Type B pancreatic cell (in vitro differentiated cells): Measurements from ENCODE around the gene NRIP1. TPM values are rescaled to one million over a fixed set of nuclear protein-coding genes. Genes with fewer than 3 reads are reported as not detected.

Experiments
- DNase-seq: peaks from one replicate; pipeline ENCODE4 v3.0.0; 2021; ENCODE audit warnings: mixed read lengths; ENCODE audit not compliant: unreplicated experiment; ENCODE audit errors: extremely low spot score
- H3K27ac Mint-ChIP-seq: 2 replicates; pipeline ENCODE4 v1.8.0; 2021; ENCODE audit warnings: mild to moderate bottlenecking, mixed read lengths
- H3K27me3 Mint-ChIP-seq: 2 replicates; pipeline ENCODE4 v1.8.0; 2021; ENCODE audit warnings: mixed read lengths
- H3K36me3 Mint-ChIP-seq: 2 replicates; pipeline ENCODE4 v1.8.0; 2021; ENCODE audit warnings: mixed read lengths
- H3K4me1 Mint-ChIP-seq: one replicate; pipeline ENCODE4 v1.8.0; 2021; ENCODE audit warnings: mixed read lengths; ENCODE audit not compliant: unreplicated experiment
- H3K4me3 Mint-ChIP-seq: 2 replicates; pipeline ENCODE4 v1.8.0; 2021; ENCODE audit warnings: mild to moderate bottlenecking, mixed read lengths
- H3K9me3 Mint-ChIP-seq: 2 replicates; pipeline ENCODE4 v1.8.0; 2021; ENCODE audit warnings: mixed read lengths
- total RNA-seq: library from RNA; stranded (reverse); gene quantifications from 2 replicates; pipeline ENCODE4 v1.2.1, GENCODE V29; 2021; ENCODE audit warnings: low replicate concordance
- TF ChIP-seq, protein P1 (sequence below): fragments of 200-600 bp; sonication (generic); conservative IDR thresholded peaks from 2 replicates; pipeline ENCODE4 v1.5.0; 2021; ENCODE audit warnings: antibody characterized with exemption, mild to moderate bottlenecking

Gene NRIP1
- total RNA-seq, 1 donor from 2014 or later, result 88.6 TPM

- TF ChIP-seq, protein P1, sequence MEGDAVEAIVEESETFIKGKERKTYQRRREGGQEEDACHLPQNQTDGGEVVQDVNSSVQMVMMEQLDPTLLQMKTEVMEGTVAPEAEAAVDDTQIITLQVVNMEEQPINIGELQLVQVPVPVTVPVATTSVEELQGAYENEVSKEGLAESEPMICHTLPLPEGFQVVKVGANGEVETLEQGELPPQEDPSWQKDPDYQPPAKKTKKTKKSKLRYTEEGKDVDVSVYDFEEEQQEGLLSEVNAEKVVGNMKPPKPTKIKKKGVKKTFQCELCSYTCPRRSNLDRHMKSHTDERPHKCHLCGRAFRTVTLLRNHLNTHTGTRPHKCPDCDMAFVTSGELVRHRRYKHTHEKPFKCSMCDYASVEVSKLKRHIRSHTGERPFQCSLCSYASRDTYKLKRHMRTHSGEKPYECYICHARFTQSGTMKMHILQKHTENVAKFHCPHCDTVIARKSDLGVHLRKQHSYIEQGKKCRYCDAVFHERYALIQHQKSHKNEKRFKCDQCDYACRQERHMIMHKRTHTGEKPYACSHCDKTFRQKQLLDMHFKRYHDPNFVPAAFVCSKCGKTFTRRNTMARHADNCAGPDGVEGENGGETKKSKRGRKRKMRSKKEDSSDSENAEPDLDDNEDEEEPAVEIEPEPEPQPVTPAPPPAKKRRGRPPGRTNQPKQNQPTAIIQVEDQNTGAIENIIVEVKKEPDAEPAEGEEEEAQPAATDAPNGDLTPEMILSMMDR, result no peak
- Mint-ChIP-seq H3K36me3 (peaks cover 18% of the 10 kb centered on the region), H3K27me3 (no peaks in the 10 kb centered on the region), H3K27ac (no peak overlapping the region), H3K9me3 (no peaks in the 10 kb centered on the region), H3K4me1 (peaks cover 4% of the 10 kb centered on the region), H3K4me3 (no peak overlapping the region)
- no peak for DNase-seq
These were observed 89.5 kb downstream of the NRIP1 start for GRCh38 chr21:14975136-14975919.

- no peak overlapping the region for H3K4me3 Mint-ChIP-seq
- H3K9me3 Mint-ChIP-seq, result no peaks in the 10 kb centered on the region
- peaks cover 29% of the 10 kb centered on the region for H3K36me3 Mint-ChIP-seq
- H3K27me3 Mint-ChIP-seq, result no peaks in the 10 kb centered on the region
- H3K27ac Mint-ChIP-seq, result no peak overlapping the region
- TF ChIP-seq, protein P1, result no peak
- no peak for DNase-seq
- H3K4me1 Mint-ChIP-seq, result no peaks in the 10 kb centered on the region
These were observed 92.1 kb downstream of the NRIP1 start for GRCh38 chr21:14972678-14973077.

DNA sequence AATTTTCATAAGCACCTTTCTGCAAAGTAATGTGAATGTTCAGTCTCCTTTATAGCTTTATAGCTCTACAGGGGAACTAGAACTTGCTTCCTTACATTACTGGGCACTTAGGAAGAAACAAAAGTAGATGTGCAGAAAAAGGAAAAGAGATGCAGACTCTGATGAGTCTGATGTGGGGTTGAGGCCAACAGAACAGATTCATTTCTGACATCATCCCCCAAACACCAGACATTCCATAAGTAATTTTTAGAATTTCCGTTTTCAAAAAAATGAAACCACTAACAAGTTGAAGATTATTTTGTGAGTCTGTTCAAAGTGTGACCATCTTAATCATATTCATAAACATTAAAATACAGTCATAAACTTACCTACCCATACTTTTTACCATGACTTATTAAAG lies 96.0 kb downstream of the NRIP1 start:
- H3K4me3 Mint-ChIP-seq, result no peak overlapping the region
- no peaks in the 10 kb centered on the region for H3K27me3 Mint-ChIP-seq
- H3K4me1 Mint-ChIP-seq, result no peaks in the 10 kb centered on the region
- no peaks in the 10 kb centered on the region for H3K9me3 Mint-ChIP-seq
- H3K36me3 Mint-ChIP-seq, result peaks cover 54% of the 10 kb centered on the region
- no peak overlapping the region for H3K27ac Mint-ChIP-seq
- TF ChIP-seq, protein P1, result no peak
- no peak for DNase-seq

DNA sequence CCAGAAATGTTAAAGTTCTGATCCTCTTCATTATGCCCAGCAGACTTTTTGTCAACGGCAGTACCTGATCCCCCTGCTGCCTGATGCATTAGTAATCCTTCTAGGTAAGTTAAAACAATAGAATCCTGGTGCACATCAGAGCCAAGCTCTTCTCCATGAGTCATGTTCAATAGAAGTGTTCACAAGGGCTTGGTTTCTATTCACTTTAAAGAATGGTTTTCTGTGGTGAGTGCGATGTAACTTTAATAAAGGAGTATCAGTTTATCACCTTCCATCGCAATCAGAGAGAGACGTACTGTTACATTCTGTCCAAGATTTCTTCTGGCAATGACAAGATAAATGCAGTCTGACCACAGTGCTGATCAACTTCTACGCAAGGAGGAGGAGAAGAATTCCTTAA lies 96.8 kb downstream of the NRIP1 start:
- no peaks in the 10 kb centered on the region for H3K27me3 Mint-ChIP-seq
- H3K9me3 Mint-ChIP-seq, result no peaks in the 10 kb centered on the region
- TF ChIP-seq, protein P1, result no peak
- peaks cover 62% of the 10 kb centered on the region for H3K36me3 Mint-ChIP-seq
- H3K27ac Mint-ChIP-seq, result no peak overlapping the region
- H3K4me3 Mint-ChIP-seq, result no peak overlapping the region
- H3K4me1 Mint-ChIP-seq, result peaks cover 2% of the 10 kb centered on the region
- DNase-seq, result no peak

DNA sequence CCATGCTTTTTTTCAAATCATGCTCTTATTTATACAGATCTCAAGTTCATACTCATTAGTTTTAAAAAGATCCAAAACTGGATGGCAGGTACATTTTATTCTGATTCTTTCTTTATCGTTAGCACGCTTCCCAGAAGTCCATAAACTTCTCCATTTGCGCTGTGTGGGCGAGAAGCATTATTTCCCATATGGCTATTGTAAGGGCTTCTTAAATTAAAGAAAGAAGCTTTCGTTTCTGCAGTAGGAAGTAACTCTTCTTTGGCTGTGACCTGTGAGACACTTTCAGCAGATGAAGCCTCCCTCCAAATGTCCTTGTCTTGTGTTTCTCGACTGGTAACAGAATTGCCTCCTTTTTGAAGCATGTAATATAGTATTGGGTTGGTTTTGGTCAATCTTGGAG lies 100.2 kb downstream of the NRIP1 start:
- TF ChIP-seq, protein P1, result no peak
- DNase-seq, result no peak
- Mint-ChIP-seq H3K27me3 (no peaks in the 10 kb centered on the region), H3K27ac (no peak overlapping the region), H3K9me3 (no peaks in the 10 kb centered on the region), H3K36me3 (peaks cover 59% of the 10 kb centered on the region), H3K4me1 (peaks cover 10% of the 10 kb centered on the region), H3K4me3 (no peak overlapping the region)
